Glutamatergic neuron (in vitro differentiated cells): Measurements from ENCODE around the gene SH2D2A. TPM values are rescaled to one million over a fixed set of nuclear protein-coding genes. Genes with fewer than 3 reads are reported as not detected.

Source experiments
- DNase-seq: peaks from one replicate; pipeline ENCODE4 v3.0.0; 2022
- H3K27ac Mint-ChIP-seq: one replicate; pipeline ENCODE4 v1.8.0; 2020; ENCODE audit warnings: mild to moderate bottlenecking, mixed read lengths, inconsistent platforms; ENCODE audit not compliant: unreplicated experiment
- H3K27me3 Mint-ChIP-seq: one replicate; pipeline ENCODE4 v1.8.0; 2020; ENCODE audit warnings: mild to moderate bottlenecking, moderate library complexity, mixed read lengths, inconsistent platforms; ENCODE audit not compliant: unreplicated experiment
- H3K36me3 Mint-ChIP-seq: one replicate; pipeline ENCODE4 v1.8.0; 2020; ENCODE audit warnings: mild to moderate bottlenecking, mixed read lengths, inconsistent platforms; ENCODE audit not compliant: unreplicated experiment
- H3K4me1 Mint-ChIP-seq: one replicate; pipeline ENCODE4 v1.8.0; 2020; ENCODE audit warnings: mild to moderate bottlenecking, low read depth, mixed read lengths, inconsistent platforms; ENCODE audit not compliant: unreplicated experiment
- H3K4me3 Mint-ChIP-seq: one replicate; pipeline ENCODE4 v1.8.0; 2020; ENCODE audit warnings: mild to moderate bottlenecking, mixed read lengths, inconsistent platforms; ENCODE audit not compliant: unreplicated experiment
- H3K9me3 Mint-ChIP-seq: one replicate; pipeline ENCODE4 v1.8.0; 2020; ENCODE audit warnings: mild to moderate bottlenecking, moderate library complexity, mixed read lengths, inconsistent platforms; ENCODE audit not compliant: unreplicated experiment
- CTCF ChIP-seq: fragments of 200-600 bp; sonication (generic); IDR thresholded peaks from one replicate; pipeline ENCODE4 v1.5.0; 2021; ENCODE audit not compliant: partially characterized antibody, unreplicated experiment
- total RNA-seq: library from RNA; stranded (reverse); fragmentation: NEBNext Ultra II Directional; extraction: Animal tissue kit (Norgen Biotek cat#: 25700); gene quantifications from one replicate; pipeline ENCODE4 v1.2.1, GENCODE V29; 2021; ENCODE audit not compliant: unreplicated experiment

SH2D2A gene
- total RNA-seq, 1 donor from 2014 or later, result 0.86 TPM

- Mint-ChIP-seq H3K27ac (peak overlapping the region; percentile 59), H3K4me3 (peak overlapping the region; percentile 90), H3K4me1 (peaks cover 40% of the 10 kb centered on the region), H3K27me3 (peaks cover 17% of the 10 kb centered on the region), H3K36me3 (peaks cover 4% of the 10 kb centered on the region), H3K9me3 (peaks cover 21% of the 10 kb centered on the region)
- DNase-seq, result no peak
- no peak for TF ChIP-seq CTCF
Observed at GRCh38 chr1:156859523-156860112, 43.0 kb upstream of the SH2D2A start.

GRCh38 chr1:156858959-156859522 lies 42.4 kb upstream of the SH2D2A start, which contains the start of gene INSRR:
Gene INSRR (minus strand): TSS chr1:156859117. CDS start chr1:156858621, 496 bp downstream.
- H3K27me3 Mint-ChIP-seq, result peaks cover 17% of the 10 kb centered on the region
- H3K4me1 Mint-ChIP-seq, result peaks cover 35% of the 10 kb centered on the region
- peak; percentile 55 for DNase-seq
- TF ChIP-seq CTCF, result no peak
- H3K36me3 Mint-ChIP-seq, result peaks cover 7% of the 10 kb centered on the region
- H3K27ac Mint-ChIP-seq, result peak within 1 kb of the TSS; percentile 81
- H3K9me3 Mint-ChIP-seq, result peaks cover 19% of the 10 kb centered on the region
- peak within 1 kb of the TSS; percentile 90 for H3K4me3 Mint-ChIP-seq

GRCh38 chr1:156858555-156858956 lies 41.9 kb upstream of the SH2D2A start:
- Mint-ChIP-seq H3K9me3 (peaks cover 15% of the 10 kb centered on the region), H3K4me3 (peak overlapping the region; percentile 87), H3K27me3 (peaks cover 15% of the 10 kb centered on the region), H3K27ac (peak overlapping the region; percentile 81), H3K4me1 (peaks cover 30% of the 10 kb centered on the region), H3K36me3 (peaks cover 7% of the 10 kb centered on the region)
- no peak for TF ChIP-seq CTCF
- DNase-seq, result no peak

- peak overlapping the region; percentile 16 for H3K4me3 Mint-ChIP-seq
- H3K27me3 Mint-ChIP-seq, result peaks cover 22% of the 10 kb centered on the region
- no peak for TF ChIP-seq CTCF
- peaks cover 31% of the 10 kb centered on the region for H3K4me1 Mint-ChIP-seq
- peaks cover 11% of the 10 kb centered on the region for H3K9me3 Mint-ChIP-seq
- no peak for DNase-seq
- H3K27ac Mint-ChIP-seq, result no peak overlapping the region
- H3K36me3 Mint-ChIP-seq, result peaks cover 13% of the 10 kb centered on the region
Observed at GRCh38 chr1:156857532-156857931, 40.9 kb upstream of the SH2D2A start.

GRCh38 chr1:156856282-156856785 lies 39.7 kb upstream of the SH2D2A start:
- Mint-ChIP-seq H3K27ac (no peak overlapping the region), H3K4me3 (no peak overlapping the region), H3K9me3 (peaks cover 7% of the 10 kb centered on the region), H3K36me3 (peaks cover 13% of the 10 kb centered on the region), H3K27me3 (peaks cover 22% of the 10 kb centered on the region), H3K4me1 (peaks cover 29% of the 10 kb centered on the region)
- DNase-seq, result no peak
- no peak for TF ChIP-seq CTCF
